ENCODE data around the gene RAX2.

Gene RAX2

GRCh38 chr19:3801412-3802096 lies 29.5 kb upstream of the RAX2 start:
- DNase-seq (ENCODE audit: low read depth), result no peak

DNA sequence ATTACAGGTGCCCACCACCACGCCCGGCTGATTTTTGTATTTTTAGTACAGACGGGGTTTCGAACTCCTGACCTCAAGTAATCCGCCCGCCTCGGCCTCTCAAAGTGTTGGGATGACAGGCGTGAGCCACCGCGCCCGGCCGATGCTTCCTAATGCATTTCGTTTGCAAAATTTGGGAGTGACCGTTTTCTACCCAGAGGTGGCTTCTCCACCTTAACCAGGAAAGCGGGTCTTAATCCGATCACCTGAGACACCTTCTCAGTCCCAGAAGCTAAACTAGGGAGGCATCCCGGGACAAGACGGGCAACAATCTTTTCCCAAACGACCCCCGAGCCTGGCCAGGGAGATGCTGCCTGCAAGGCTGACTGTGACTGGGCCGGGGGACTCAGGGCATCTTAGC lies 29.0 kb upstream of the RAX2 start:
- DNase-seq (ENCODE audit: low read depth), result no peak

- no peak for DNase-seq (ENCODE audit: low read depth)
Observed at GRCh38 chr19:3798137-3798536, 26.1 kb upstream of the RAX2 start.

DNA sequence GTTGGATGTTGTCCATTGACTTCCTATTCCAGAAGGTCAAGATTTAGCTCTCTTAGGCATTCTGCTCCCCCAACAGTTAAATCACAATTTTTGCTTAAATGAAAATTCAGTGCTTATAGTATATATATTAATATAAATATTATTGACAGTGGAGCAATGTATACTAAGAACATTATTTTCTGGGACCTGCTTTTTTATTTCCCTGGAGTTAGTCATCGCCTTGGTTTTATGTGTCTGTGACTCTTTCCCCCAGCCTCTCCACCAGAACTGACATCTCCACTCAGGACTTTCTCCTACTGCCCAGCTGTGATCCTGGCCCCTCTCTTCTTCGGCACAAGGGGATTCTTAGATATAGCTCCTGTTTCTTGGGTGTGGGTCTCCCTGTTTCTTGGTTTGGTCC lies 24.3 kb upstream of the RAX2 start:
- DNase-seq (ENCODE audit: low read depth), result no peak

DNA sequence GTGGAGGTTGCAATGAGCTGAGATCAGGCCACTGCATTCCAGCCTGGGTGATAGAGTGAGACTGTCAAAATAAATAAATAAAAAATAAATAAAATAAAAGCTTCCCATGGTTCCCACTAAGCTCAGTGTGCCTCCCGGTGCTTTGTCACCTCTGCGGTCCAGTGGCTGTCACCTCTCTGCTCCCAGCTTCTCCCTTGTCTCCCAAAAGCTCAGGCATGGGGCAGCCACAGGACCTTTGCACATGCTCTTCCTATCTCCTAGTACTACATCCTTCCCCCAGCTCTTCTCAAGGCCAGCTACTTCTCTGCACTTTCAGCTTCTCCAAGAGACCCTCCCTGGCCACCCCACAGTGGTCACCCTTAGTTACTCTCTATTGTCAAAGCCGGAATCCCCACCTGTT lies 21.8 kb upstream of the RAX2 start:
- DNase-seq (ENCODE audit: low read depth), result no peak

DNA sequence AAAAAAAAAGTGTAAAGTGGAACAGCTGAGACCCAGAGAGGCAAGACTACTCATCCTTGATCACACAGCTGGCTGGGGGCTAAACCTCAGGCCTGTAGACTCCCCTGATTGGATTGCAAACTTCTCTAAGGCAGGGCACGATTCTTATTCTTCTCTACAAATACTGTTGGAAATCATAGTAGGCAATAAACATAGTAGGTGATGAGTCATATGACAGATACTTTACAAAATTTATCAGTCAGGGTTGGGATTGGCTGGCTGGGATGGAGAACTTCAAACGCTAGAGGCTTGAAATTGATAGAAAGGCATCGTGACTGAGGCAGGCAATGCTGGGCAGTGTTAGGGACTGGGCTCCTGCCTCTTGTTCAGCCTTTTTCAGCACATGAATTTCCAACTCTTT lies 20.1 kb upstream of the RAX2 start:
- no peak for DNase-seq (ENCODE audit: low read depth)

- DNase-seq (ENCODE audit: low read depth), result no peak
Observed at GRCh38 chr19:3790941-3791340, 18.9 kb upstream of the RAX2 start.

GRCh38 chr19:3790209-3790734 lies 18.2 kb upstream of the RAX2 start:
- DNase-seq (ENCODE audit: low read depth), result no peak

DNA sequence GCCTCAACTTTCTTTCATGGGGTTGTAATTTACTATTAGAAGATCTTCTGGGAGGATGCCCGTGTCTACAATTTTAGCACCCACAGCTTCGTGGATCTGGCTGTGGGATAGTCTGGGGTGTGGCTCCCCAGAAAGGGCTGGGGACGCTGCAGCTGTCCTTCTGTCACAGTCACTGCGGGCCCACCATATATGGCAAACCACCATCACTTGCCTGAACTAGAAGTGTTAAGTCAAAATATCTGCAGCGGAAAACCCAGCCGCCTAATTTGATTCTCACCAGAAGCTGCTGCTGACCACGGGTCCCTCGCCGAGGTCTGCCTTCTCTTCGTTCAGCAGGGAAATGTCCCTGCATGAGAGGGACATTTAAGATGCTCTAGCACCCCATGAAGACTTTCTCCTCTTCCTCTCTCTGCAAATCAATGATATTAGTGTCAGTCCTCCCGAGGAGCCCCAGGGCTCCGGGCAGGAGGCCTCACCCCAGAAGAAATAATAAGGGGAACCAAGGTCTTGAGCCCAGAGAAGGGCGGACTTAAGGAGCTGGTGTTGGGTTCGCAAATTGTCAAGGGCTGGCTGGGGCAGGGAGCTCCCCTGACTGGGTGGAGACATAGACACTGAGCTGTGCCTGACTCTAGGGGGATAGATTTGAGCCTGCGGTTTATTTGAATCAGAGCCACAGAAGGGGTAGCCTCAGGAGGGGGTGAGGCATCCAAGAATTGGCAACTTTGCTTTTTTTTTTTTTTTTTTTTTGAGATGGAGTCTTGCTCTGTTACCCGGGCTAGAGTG lies 17.2 kb upstream of the RAX2 start:
- DNase-seq (ENCODE audit: low read depth), result no peak

- no peak for DNase-seq (ENCODE audit: low read depth)
Observed at GRCh38 chr19:3785938-3786824, 14.2 kb upstream of the RAX2 start, which contains the start of gene MATK. Gene MATK, minus strand, starts transcription at chr19:3786381. Its CDS starts 1,246 bp downstream, at chr19:3785135.

- DNase-seq (ENCODE audit: low read depth), result no peak
Observed at GRCh38 chr19:3785451-3785937, 13.5 kb upstream of the RAX2 start.

DNA sequence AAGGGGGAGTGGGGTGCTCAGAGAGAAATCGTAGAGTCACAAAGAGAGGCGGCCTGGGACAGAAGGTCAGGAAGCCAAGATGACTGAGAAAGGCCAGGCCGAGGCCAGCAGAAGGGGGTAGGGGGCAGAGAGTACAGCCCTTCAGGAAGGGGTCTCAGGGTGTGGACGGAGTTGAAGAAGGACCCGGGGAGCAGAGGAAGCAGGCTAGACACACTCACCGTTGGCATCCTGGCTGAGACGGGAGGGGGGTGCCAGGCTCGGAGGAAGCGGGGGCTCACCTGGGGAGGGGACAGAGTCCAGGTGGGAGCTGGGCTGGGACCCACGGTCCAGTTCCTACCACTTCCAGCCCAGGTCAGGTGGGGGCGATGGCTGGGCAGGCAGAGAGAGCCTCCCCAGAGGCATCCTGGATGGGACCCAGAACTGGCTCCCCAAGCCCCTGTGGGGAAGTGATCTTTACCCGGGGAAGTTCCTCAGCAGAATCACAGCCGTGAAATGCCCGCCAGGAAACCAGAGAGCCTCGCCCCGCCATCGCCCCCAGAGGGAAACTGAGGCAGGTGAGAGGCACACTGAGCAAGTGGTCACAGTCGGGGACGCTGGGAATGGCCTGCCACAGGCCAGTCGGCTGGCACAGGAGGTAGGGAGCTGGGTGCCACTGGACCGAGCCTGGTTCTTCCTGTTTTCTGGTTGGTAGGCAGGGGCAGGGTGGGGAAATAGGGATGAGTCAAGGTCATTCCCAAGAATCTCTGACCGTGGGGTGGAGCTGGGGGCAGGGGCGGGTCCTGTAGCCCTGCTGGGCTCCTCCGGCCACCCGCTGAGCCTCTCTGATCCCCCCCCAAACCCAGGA lies 12.8 kb upstream of the RAX2 start:
- no peak for DNase-seq (ENCODE audit: low read depth)

DNA sequence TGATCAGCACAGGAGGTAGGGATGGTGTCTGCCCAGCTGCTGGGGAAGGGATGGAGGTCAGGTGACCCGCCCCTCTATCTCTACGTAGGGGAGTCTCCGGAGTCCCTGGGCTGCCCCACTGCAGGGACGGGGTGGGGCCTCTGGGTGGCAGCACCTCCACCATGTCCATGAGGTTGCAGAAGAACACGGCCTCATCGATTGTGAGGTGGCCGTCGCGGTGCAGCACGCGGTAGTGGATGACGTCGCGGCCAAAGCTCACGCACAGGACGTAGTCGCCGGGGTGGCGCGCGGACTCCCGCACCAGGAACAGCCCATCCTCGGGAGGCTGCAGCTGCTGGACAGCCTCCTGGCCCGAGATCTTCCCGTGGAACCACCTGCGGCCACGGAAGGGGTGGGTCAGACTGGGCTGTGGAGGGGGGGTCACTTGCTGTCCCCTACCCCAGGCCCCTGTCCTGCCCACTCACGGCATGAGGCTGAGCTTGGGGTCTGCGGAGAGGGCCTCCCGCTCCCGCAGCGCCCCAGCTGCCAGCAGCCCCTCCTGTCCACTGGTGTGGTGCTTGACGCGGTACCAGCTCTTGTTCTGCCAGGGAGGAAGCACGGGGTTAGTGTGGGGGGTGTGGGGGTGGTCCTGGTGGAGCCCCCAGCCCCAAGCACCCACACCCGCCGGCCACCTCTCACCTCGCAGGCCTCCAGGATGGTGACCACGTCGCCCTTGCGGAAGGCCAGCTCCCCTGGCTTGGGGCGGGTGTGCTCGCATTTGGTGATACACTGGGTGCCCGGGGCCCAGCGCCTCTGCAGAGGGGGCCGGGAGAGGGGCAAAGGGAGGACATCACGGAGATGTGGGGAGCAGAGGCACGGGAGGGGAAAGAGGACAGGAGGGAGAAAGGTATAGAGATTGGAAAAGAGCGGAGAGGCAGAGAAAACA lies 11.9 kb upstream of the RAX2 start:
- DNase-seq (ENCODE audit: low read depth), result no peak

- no peak for DNase-seq (ENCODE audit: low read depth)
Observed at GRCh38 chr19:3782903-3783302, 10.9 kb upstream of the RAX2 start.

GRCh38 chr19:3782330-3782729 lies 10.3 kb upstream of the RAX2 start:
- no peak for DNase-seq (ENCODE audit: low read depth)

- DNase-seq (ENCODE audit: low read depth), result no peak
Observed at GRCh38 chr19:3781603-3782002, 9.6 kb upstream of the RAX2 start.

DNA sequence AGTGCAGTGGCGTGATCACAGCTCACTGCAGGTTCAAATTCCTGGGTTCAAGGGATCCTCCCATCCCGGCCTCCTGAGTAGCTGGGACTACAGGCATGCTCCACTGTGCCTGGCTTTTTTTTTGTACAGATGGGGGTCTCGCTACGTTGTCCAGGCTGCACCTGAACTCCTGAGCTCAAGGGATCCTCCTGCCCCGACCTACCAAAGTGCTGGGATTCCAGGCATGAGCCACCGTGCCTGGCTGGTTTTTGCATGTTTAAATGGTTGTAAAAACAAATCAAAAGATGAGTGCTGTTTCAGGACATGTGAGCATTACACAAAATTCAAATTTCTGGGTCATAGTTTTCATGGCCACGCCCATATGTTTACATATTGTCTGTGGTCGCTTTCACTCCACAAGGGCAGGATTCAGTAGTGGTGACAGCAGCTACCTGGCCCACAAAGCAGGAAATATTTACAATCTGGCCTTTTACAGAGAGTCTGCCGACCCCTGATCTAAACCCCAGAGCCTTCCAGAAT lies 8.8 kb upstream of the RAX2 start:
- DNase-seq (ENCODE audit: low read depth), result no peak

DNA sequence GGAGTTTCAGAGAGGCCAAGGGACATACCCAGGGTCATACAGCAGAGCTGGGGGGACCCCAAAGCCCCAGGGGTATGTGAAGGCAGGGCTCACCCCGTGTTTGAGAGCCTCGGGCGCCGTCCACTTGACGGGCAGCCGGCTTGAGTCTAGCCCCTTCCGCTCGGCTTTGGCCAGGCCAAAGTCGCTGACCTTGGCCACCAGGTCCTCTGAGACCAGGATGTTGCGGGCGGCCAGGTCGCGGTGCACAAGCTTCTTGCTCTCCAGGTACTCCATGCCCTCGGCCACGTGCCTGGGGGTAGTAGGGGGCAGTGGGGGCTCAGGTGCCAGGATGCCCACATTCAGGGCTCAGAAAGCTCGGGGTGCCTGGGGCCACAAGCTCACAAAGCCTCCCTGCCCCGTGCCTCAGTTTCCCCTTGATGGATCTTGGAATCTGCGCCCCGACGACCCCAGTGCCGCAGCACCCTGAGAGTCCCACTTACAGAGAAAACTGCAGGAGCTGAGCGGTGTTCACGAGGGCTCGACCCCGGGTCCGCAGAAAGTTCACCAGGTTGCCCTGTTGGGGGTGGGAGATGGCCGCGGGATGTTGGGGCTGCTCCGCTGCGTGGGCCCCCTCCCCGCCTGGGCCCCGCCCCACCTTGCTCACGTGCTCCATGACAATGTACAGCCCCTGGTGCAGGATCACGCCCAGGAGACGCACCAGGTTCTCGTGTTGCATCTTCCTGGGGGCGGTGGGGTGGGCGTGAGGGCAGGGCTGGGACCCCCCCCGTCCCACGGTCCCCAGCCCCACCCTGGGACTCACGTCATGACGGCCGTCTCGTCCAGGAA lies 7.1 kb upstream of the RAX2 start:
- no peak for DNase-seq (ENCODE audit: low read depth)
